K562 (cell line): ENCODE data around the gene TMEM174. TPM values are rescaled to one million over a fixed set of nuclear protein-coding genes. Genes with fewer than 3 reads are reported as not detected.
"Not testable (repeated sequence)": the region's sequence is repeated elsewhere in the genome, so short reads cannot be mapped to it uniquely, and the experiment has no call there.

ENCODE experiments used
- ATAC-seq: fragments of 200-7000 bp; cut with Tn5 transposase; 3 replicates; pipeline ENCODE4 v1.9.1; 2020; ENCODE audit warnings: moderate library complexity
- BruUV-seq: library from RNA; stranded (reverse); fragments of 400-500 nt; replicated peaks from 2 replicates; lab custom pipeline; 2021; lab: Mats Ljungman, UMichigan
- CTCF ChIA-PET: fragments of 300-600 bp; formaldehyde crosslinking; extraction: SDS; loops from one replicate; lab custom pipeline; 2021; ENCODE audit warnings: low intra/inter-chr PET ratio; lab: Yijun Ruan, JAX
- POLR2A ChIA-PET: fragments of 300-600, 350-650 bp; sonication (Branson Sonifier 250); formaldehyde crosslinking; extraction: SDS; loops from one replicate; lab custom pipeline; 2021; ENCODE audit warnings: antibody characterized with exemption, inconsistent platforms; lab: Yijun Ruan, JAX
- DNase-seq, 4 experiments: peaks; one replicate each; pipeline versions ENCODE4 v3.0.0 to v3.0.0-alpha.2; 2011 to 2018; ENCODE audit warnings: low spot score in 3 of 4, mixed read lengths in 3 of 4; ENCODE audit errors: extremely low read depth in 1 of 4
- FAIRE-seq: peaks from 2 replicates; lab custom pipeline; 2011; peaks lifted over from hg19 to GRCh38; lab: Jason Lieb, UNC
- H2AFZ ChIP-seq: 2 replicates; pipeline ENCODE4 v1.6.0; 2011; ENCODE audit warnings: low read depth, low read length, control low read depth, inconsistent platforms
- H3K27ac ChIP-seq: fragments of 200-600 bp; 3 replicates; pipeline ENCODE4 v1.8.0; 2011; ENCODE audit warnings: low read depth, mild to moderate bottlenecking, control low read depth, inconsistent platforms, low read length, moderate library complexity, mixed read lengths; ENCODE audit errors: extremely low read depth
- H3K27me3 ChIP-seq, 2 experiments: fragments of 300-600 bp in 1 of 2; 2 replicates in 1 of 2; 3 replicates in 1 of 2; pipeline versions ENCODE4 v1.6.0 to v1.8.0; 2011; ENCODE audit warnings: inconsistent platforms in 2 of 2, low read length in 2 of 2, mild to moderate bottlenecking in 1 of 2, mixed read lengths in 1 of 2, moderate library complexity in 1 of 2; ENCODE audit not compliant: control insufficient read depth in 2 of 2, insufficient read depth in 2 of 2
- H3K36me3 ChIP-seq: fragments of 300-600 bp; 3 replicates; pipeline ENCODE4 v1.8.0; 2011; ENCODE audit warnings: mild to moderate bottlenecking, low read length, inconsistent platforms; ENCODE audit not compliant: control insufficient read depth, insufficient read depth
- H3K4me1 ChIP-seq, 2 experiments: fragments of 200-600 bp in 1 of 2; replicated peaks in 1 of 2; 2 replicates in 1 of 2; 3 replicates in 1 of 2; pipeline versions ENCODE4 v1.5.1 to v1.8.0; 2011; ENCODE audit warnings: inconsistent platforms in 2 of 2, low read length in 2 of 2, mild to moderate bottlenecking in 1 of 2, mixed read lengths in 1 of 2, moderate library complexity in 1 of 2; ENCODE audit not compliant: control insufficient read depth in 2 of 2, insufficient read depth in 2 of 2
- H3K4me2 ChIP-seq: 2 replicates; pipeline ENCODE4 v1.6.1; 2011; ENCODE audit warnings: low read length, control low read depth, inconsistent platforms, mixed read lengths; ENCODE audit not compliant: insufficient read depth
- H3K4me3 ChIP-seq: fragments of 200-600 bp; sonication (generic), shearing (Covaris generic); 2 replicates; pipeline ENCODE4 v1.5.1; 2016; ENCODE audit warnings: control low read depth, inconsistent platforms
- H3K79me2 ChIP-seq: fragments of 200-600 bp; 3 replicates; pipeline ENCODE4 v1.8.0; 2011; ENCODE audit warnings: low read length, inconsistent platforms; ENCODE audit not compliant: control insufficient read depth, insufficient read depth
- H3K9ac ChIP-seq, 2 experiments: 2 replicates each; pipeline versions ENCODE4 v1.6.0 to v1.6.1; 2011; ENCODE audit warnings: low read depth in 2 of 2, low read length in 2 of 2, control low read depth in 1 of 2, inconsistent platforms in 1 of 2, mild to moderate bottlenecking in 1 of 2, mixed read lengths in 1 of 2; ENCODE audit not compliant: insufficient read depth in 1 of 2
- H3K9me1 ChIP-seq: one replicate; pipeline ENCODE4 v1.6.0; 2011; ENCODE audit warnings: inconsistent platforms, mild to moderate bottlenecking, low read length, moderate library complexity; ENCODE audit not compliant: control insufficient read depth, insufficient read depth
- H3K9me3 ChIP-seq: replicated peaks from 2 replicates; pipeline ENCODE4 v1.5.1; 2011; ENCODE audit warnings: low read depth, low read length, inconsistent platforms; ENCODE audit not compliant: control insufficient read depth, insufficient read depth
- H4K20me1 ChIP-seq: replicated peaks from 2 replicates; pipeline ENCODE4 v1.6.1; 2011; ENCODE audit warnings: low read length, inconsistent platforms, mixed read lengths; ENCODE audit not compliant: control insufficient read depth, insufficient read depth
- CREM ChIP-seq: IDR thresholded peaks from 2 replicates; pipeline ENCODE4 v1.6.1; 2014; ENCODE audit warnings: antibody characterized with exemption, low read depth
- CTCF ChIP-seq, 3 experiments: IDR thresholded peaks in 2 of 3; conservative IDR thresholded peaks in 1 of 3; 2 replicates each; pipeline ENCODE4 v1.5.1; 2011 to 2012; ENCODE audit warnings: low read length in 3 of 3, mild to moderate bottlenecking in 3 of 3, control low read depth in 2 of 3, improper control_type of control experiment in 1 of 3, inconsistent platforms in 1 of 3, low read depth in 1 of 3, mixed read lengths in 1 of 3, moderate library complexity in 1 of 3; ENCODE audit not compliant: insufficient read depth in 2 of 3
- HDGF ChIP-seq: fragments of 450-650 bp; IDR thresholded peaks from 2 replicates; pipeline ENCODE4 v1.6.1; 2016
- RAD21 ChIP-seq, 2 experiments: fragments of 250-450 bp in 1 of 2; fragments of 450-650 bp in 1 of 2; sonication (Bioruptor Pico) in 1 of 2; formaldehyde crosslinking in 1 of 2; IDR thresholded peaks in 1 of 2; conservative IDR thresholded peaks in 1 of 2; 2 replicates each; pipeline versions ENCODE4 v1.4.0 to v1.8.0; 2020 to 2022; ENCODE audit warnings: mild to moderate bottlenecking in 2 of 2, moderate library complexity in 1 of 2
- TCF15 ChIP-seq: fragments of 250-450 bp; sonication (Bioruptor Pico); IDR thresholded peaks from 2 replicates; pipeline ENCODE4 v1.8.0; 2022; ENCODE audit warnings: moderate library complexity, mild to moderate bottlenecking, inconsistent platforms
- ZBTB8A ChIP-seq: fragments of 450-650 bp; IDR thresholded peaks from 2 replicates; pipeline ENCODE4 v1.6.1; 2018; ENCODE audit warnings: mild to moderate bottlenecking, moderate library complexity; ENCODE audit not compliant: partially characterized antibody
- ZNF511 ChIP-seq: sonication (generic); formaldehyde crosslinking; IDR thresholded peaks from 2 replicates; pipeline ENCODE4 v1.8.0; 2022; ENCODE audit warnings: mild to moderate bottlenecking, missing genetic modification reagents
- WGBS: fragments of 100-300 bp; shearing (Covaris generic); methylation state at CpG from one replicate; pipeline ENCODE4 v1.1.6; 2016; ENCODE audit warnings: low coverage, mixed read lengths; ENCODE audit not compliant: insufficient coverage; ENCODE audit errors: missing lambda C conversion rate; 5-methylcytosine and 5-hydroxymethylcytosine counted together
- in situ Hi-C: fragments of 300-500 bp; cut with MboI; formaldehyde crosslinking; loops from 4 replicates; pipeline ENCODE4 v1.15.0; 2018; ENCODE audit warnings: inconsistent platforms, mixed read lengths
- intact Hi-C: fragments of 100-400 bp; cut with micrococcal nuclease; formaldehyde crosslinking; loops from 2 replicates; pipeline ENCODE4 v1.14.2; 2022
- polyA plus RNA-seq, 8 experiments: library from polyadenylated mRNA; depleted of rRNA in 4 of 8; stranded (reverse) in 5 of 8; unstranded in 3 of 8; fragments of >200 nt; fragmentation: Nextera tagmentation in 2 of 8; fragmentation: Illumina TruSeq in 1 of 8; extraction: Ambion mirVana in 2 of 8; extraction: Trizol in 1 of 8; gene quantifications; 2 replicates each; pipeline versions ENCODE4 v1.2.1 to v1.2.3, GENCODE V29; 2011 to 2014; ENCODE audit warnings: inconsistent platforms in 1 of 8, missing spikeins in 1 of 8
- total RNA-seq, 7 experiments: library from RNA; depleted of rRNA in 6 of 7; stranded (reverse); fragments of >200 nt in 6 of 7; fragmentation: Illumina TruSeq in 2 of 7; extraction: Trizol in 2 of 7; gene quantifications; 2 replicates each; pipeline versions ENCODE4 v1.2.1 to v1.2.3, GENCODE V29; 2011 to 2021; ENCODE audit warnings: low replicate concordance in 1 of 7

Gene TMEM174
- total and polyA plus RNA-seq, 9 of the 15 experiments (the other 6 are each of a cell fraction or from before 2014, with no cell fraction given) = not detected

GRCh38 chr5:73215891-73216610, 43.1 kb downstream of the TMEM174 start (continued):
- TF ChIP-seq HDGF (no peak), TCF15 (CRISPR knock-in tag) (no peak), ZNF511 (CRISPR knock-in tag) (0 out of 2 replicates have a peak, but pooled peaks have one; percentile 58), CREM (peak; percentile 55; the same call in 1 of the 2 replicates)

- DNase-seq = no peak
- Histone ChIP-seq H3K9ac (no peak overlapping the region), H3K9me3 (no peaks in the 10 kb centered on the region), H4K20me1 (0 out of 2 replicates have a peak, but pooled peaks cover 4% of the 10 kb centered on the region), H3K27ac (no peak overlapping the region), H3K27me3 (peaks cover 16 to 31% of the 10 kb centered on the region in 2 experiments), H2AFZ (no peak overlapping the region)
- in situ Hi-C loops = no loop called here
- CTCF ChIA-PET = no interaction called here
- POLR2A ChIA-PET = interaction anchor here (0.6 to 0.7 kb wide), 2 partner anchors 84 to 1402 kb away, joined by 3 read pairs; no protein-coding TSS in a partner anchor
- peak in 1 of 2 experiments; percentile 37; a peak in 2 of 4 replicates for TF ChIP-seq RAD21 (CRISPR knock-in tag; conservative IDR thresholded peaks at IDR 0.05 in 1 of 2, IDR thresholded peaks at IDR 0.05 in 1 of 2)
- TF ChIP-seq CTCF (IDR thresholded peaks at IDR 0.05 in 2 of 3, conservative IDR thresholded peaks at IDR 0.05 in 1 of 3; ENCODE audit: insufficient read depth in 2 of 3, low read depth in 1 of 3, low read length in 3 of 3) = peak in 2 of 3 experiments; percentile 36 to 43; a peak in 3 of 6 replicates
- TF ChIP-seq ZBTB8A = no peak
- TF ChIP-seq, all 486 proteins: peak for 2
- Histone ChIP-seq H3K4me2 (no peak overlapping the region), H3K4me1 (peaks cover 5 to 10% of the 10 kb centered on the region in 2 experiments; a peak in 3 of 5 replicates), H3K79me2 (no peaks in the 10 kb centered on the region), H3K36me3 (no peaks in the 10 kb centered on the region), H3K9me1 (no peaks in the 10 kb centered on the region), H3K4me3 (no peak overlapping the region)
- 0% methylated on average over 4 of the region's 4 CpGs for WGBS
- FAIRE-seq (no peak), ATAC-seq (no peak)
- intact Hi-C loops = loop anchor here (5.0 kb wide), 2 partner anchors 219 to 234 kb away; no protein-coding TSS in a partner anchor
- no TSS peak for BruUV-seq
These were observed 45.7 kb downstream of the TMEM174 start for GRCh38 chr5:73218552-73219171.

GRCh38 chr5:73219336-73219735, 46.3 kb downstream of the TMEM174 start:
- H3K79me2 ChIP-seq, H2AFZ ChIP-seq, H3K27ac ChIP-seq, H3K9ac ChIP-seq, in situ Hi-C loops, POLR2A ChIA-PET, H3K4me2 ChIP-seq, H3K4me3 ChIP-seq, H3K36me3 ChIP-seq, CTCF ChIA-PET, H3K9me3 ChIP-seq, ATAC-seq, H3K9me1 ChIP-seq, DNase-seq, H4K20me1 ChIP-seq, BruUV-seq, FAIRE-seq: not testable (repeated sequence)
- WGBS = 5% methylated on average over 3 of the region's 3 CpGs
- intact Hi-C loops = loop anchor here (5.0 kb wide), 2 partner anchors 218 to 233 kb away; no protein-coding TSS in a partner anchor
- H3K4me1 ChIP-seq = peaks cover 5 to 10% of the 10 kb centered on the region in 2 experiments; a peak in 3 of 5 replicates
- peaks cover 18 to 26% of the 10 kb centered on the region in 2 experiments for H3K27me3 ChIP-seq
